Hepatocyte (in vitro differentiated cells): ENCODE data around the gene MFRP. TPM values are rescaled to one million over a fixed set of nuclear protein-coding genes. Genes with fewer than 3 reads are reported as not detected.

ENCODE experiments used
- DNase-seq: peaks from one replicate; pipeline ENCODE4 v3.0.0-alpha.2; 2016; ENCODE audit warnings: low spot score
- H2AFZ ChIP-seq: fragments of 200-600 bp; sonication (generic); 2 replicates; pipeline ENCODE4 v1.6.0; 2016; ENCODE audit warnings: antibody characterized with exemption, mild to moderate bottlenecking
- H3K27ac ChIP-seq: fragments of 200-600 bp; sonication (generic); 2 replicates; pipeline ENCODE4 v1.5.1; 2016; ENCODE audit warnings: mild to moderate bottlenecking
- H3K27me3 ChIP-seq: fragments of 200-600 bp; sonication (generic); 2 replicates; pipeline ENCODE4 v1.6.1; 2016
- H3K36me3 ChIP-seq: fragments of 200-600 bp; sonication (generic); replicated peaks from 2 replicates; pipeline ENCODE4 v1.5.1; 2016; ENCODE audit warnings: low read depth; ENCODE audit not compliant: insufficient read depth
- H3K4me1 ChIP-seq: fragments of 200-600 bp; sonication (generic); 2 replicates; pipeline ENCODE4 v1.5.1; 2016; ENCODE audit warnings: mild to moderate bottlenecking, moderate library complexity; ENCODE audit not compliant: insufficient read depth
- H3K4me2 ChIP-seq: fragments of 200-600 bp; sonication (generic); 2 replicates; pipeline ENCODE4 v1.6.0; 2016
- H3K4me3 ChIP-seq: fragments of 200-600 bp; sonication (generic); 2 replicates; pipeline ENCODE4 v1.5.1; 2016; ENCODE audit warnings: mild to moderate bottlenecking
- H3K79me2 ChIP-seq: fragments of 200-600 bp; sonication (generic); 2 replicates; pipeline ENCODE4 v1.6.0; 2017; ENCODE audit warnings: mild to moderate bottlenecking
- H3K9me2 ChIP-seq: fragments of 200-600 bp; sonication (generic); replicated peaks from 2 replicates; pipeline ENCODE4 v1.6.0; 2017; ENCODE audit warnings: mild to moderate bottlenecking; ENCODE audit not compliant: insufficient read depth
- H3K9me3 ChIP-seq: fragments of 200-600 bp; sonication (generic); 2 replicates; pipeline ENCODE4 v1.5.1; 2016; ENCODE audit warnings: low read depth, mild to moderate bottlenecking
- H4K20me1 ChIP-seq: fragments of 200-600 bp; sonication (generic); 2 replicates; pipeline ENCODE4 v1.6.0; 2016; ENCODE audit warnings: mild to moderate bottlenecking; ENCODE audit not compliant: insufficient read depth, poor library complexity, severe bottlenecking
- EZH2 ChIP-seq: fragments of 200-600 bp; sonication (generic); IDR thresholded peaks from 2 replicates; pipeline ENCODE4 v1.6.1; 2016; ENCODE audit warnings: antibody characterized with exemption, mild to moderate bottlenecking, borderline replicate concordance
- EZH2phosphoT487 ChIP-seq: fragments of 200-600 bp; sonication (generic); IDR thresholded peaks from one replicate; pipeline ENCODE4 v1.6.1; 2018; ENCODE audit warnings: antibody characterized with exemption, mild to moderate bottlenecking, low read depth, moderate library complexity; ENCODE audit not compliant: unreplicated experiment, severe bottlenecking
- WGBS: methylation state at CpG from one replicate; pipeline ENCODE4 v1.1.6; 2016; ENCODE audit warnings: low lambda C conversion rate; ENCODE audit errors: missing lambda C conversion rate; 5-methylcytosine and 5-hydroxymethylcytosine counted together
- polyA plus RNA-seq: library from polyadenylated mRNA; unstranded; fragments of >200 nt; fragmentation: Nextera tagmentation; extraction: Ambion mirVana; gene quantifications from 2 replicates; pipeline ENCODE4 v1.2.1, GENCODE V29; 2016
- total RNA-seq: library from RNA; depleted of rRNA; stranded (reverse); fragments of >200 nt; gene quantifications from 2 replicates; pipeline ENCODE4 v1.2.3, GENCODE V29; 2014
- TF ChIP-seq, protein P1 (sequence below): fragments of 200-600 bp; sonication (generic); IDR thresholded peaks from 2 replicates; pipeline ENCODE4 v1.5.1; 2016; ENCODE audit warnings: antibody characterized with exemption, mild to moderate bottlenecking; ENCODE audit not compliant: poor library complexity

The MFRP gene
- total and polyA plus RNA-seq, 2 experiments from 2014 or later, result not detected

DNA sequence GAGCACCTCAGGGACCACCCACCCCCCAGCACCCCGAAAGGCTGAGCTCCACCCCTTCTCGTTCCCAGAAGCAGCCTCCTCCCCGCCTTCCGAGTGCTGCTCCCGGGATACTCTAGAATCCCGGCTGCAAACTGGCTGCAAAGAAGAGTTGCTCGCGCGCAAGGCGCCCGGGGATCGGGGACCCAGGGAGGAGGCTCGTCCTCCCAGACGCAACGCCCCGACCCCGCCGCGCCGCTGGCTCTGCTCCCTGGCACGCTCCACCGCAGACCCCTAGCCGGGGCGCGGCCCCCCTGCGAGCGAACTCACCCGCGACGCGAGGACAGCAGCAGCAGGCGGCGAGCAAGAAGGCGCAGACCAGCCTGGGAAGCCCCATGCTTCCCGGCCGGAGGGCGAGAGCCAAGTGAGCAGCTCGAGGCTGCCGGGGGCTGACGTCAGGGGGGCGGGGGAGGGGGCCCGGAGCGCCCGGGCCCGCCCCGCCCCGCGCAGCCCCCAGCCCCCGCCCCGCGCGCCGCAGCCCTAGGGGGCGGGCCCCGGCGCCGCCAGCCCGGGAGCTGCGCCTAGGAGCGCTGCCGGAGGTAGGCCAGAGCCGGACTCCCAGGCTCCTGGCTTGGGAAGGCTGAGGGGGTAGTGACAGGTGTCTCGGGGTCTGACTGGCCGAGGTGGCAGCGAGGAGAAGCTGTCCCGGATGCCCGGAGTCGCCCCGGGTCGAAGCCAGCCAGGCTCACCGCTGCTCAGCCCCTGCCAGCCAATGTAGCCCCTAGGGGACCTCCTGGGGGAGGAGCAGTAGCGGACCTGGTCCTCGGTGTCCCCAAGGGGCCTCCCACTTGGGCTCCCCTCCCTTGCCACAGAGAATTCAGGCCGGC lies 29.5 kb downstream of the MFRP start, which contains the start of gene MCAM:
Gene MCAM (minus strand): TSS at position 402 of the 863 bp plus-strand sequence. CDS start 29 bp downstream, at position 373.
- Histone ChIP-seq H3K9me2 (no peaks in the 10 kb centered on the region), H3K36me3 (no peaks in the 10 kb centered on the region), H4K20me1 (no peaks in the 10 kb centered on the region), H3K4me2 (peak within 1 kb of the TSS; percentile 96), H3K27me3 (peaks cover 42% of the 10 kb centered on the region), H3K27ac (peak within 1 kb of the TSS; percentile 34), H3K79me2 (no peaks in the 10 kb centered on the region), H3K4me1 (peaks cover 31% of the 10 kb centered on the region), H2AFZ (peak within 1 kb of the TSS; percentile 52), H3K4me3 (peak within 1 kb of the TSS; percentile 67), H3K9me3 (no peaks in the 10 kb centered on the region)
- TF ChIP-seq EZH2phosphoT487 (no peak), EZH2 (no peak)
- TF ChIP-seq, protein P1, sequence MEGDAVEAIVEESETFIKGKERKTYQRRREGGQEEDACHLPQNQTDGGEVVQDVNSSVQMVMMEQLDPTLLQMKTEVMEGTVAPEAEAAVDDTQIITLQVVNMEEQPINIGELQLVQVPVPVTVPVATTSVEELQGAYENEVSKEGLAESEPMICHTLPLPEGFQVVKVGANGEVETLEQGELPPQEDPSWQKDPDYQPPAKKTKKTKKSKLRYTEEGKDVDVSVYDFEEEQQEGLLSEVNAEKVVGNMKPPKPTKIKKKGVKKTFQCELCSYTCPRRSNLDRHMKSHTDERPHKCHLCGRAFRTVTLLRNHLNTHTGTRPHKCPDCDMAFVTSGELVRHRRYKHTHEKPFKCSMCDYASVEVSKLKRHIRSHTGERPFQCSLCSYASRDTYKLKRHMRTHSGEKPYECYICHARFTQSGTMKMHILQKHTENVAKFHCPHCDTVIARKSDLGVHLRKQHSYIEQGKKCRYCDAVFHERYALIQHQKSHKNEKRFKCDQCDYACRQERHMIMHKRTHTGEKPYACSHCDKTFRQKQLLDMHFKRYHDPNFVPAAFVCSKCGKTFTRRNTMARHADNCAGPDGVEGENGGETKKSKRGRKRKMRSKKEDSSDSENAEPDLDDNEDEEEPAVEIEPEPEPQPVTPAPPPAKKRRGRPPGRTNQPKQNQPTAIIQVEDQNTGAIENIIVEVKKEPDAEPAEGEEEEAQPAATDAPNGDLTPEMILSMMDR, result no peak
- peak; percentile 65 for DNase-seq
- WGBS, result 4% methylated on average over 33 of the region's 74 CpGs

DNA sequence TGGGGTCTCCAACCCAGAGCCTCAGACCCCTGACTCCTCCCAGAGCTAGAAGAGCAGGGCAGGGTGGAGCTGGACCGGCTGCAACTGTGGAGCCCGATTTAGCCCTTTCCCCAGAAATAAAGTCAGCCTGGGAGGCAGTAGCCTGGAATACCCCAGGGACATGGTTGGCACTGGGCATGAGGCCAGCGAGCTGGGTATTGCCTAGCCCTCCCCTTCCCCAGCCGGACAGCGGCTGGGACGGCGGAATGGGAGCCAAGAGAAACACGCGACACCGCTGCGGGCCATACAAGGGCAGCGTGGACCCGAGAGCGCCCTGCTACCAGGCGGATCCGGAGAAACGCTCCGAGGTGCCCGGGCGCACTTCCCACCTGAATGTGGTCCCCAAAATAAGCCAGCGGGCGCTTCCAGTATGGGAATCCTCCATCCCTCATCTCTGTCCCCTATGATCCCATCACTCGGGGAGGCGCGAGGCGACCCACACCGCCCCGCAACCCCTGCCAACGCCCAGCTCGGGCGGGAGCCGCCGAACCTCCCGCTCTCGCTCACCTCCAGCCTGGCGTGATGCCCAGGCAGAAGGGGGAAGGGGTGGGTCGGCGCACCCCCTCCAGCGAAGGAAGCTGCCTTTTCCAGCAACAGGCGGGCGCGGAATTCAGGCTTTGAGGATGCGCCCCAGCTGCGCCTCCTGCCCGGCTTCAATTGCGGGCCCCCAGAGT lies 30.3 kb downstream of the MFRP start:
- Histone ChIP-seq H3K4me1 (peaks cover 23% of the 10 kb centered on the region), H2AFZ (peak overlapping the region; percentile 52)
- TF ChIP-seq EZH2phosphoT487 (no peak), EZH2 (peak; percentile 39)
- TF ChIP-seq, protein P1, result no peak

DNA sequence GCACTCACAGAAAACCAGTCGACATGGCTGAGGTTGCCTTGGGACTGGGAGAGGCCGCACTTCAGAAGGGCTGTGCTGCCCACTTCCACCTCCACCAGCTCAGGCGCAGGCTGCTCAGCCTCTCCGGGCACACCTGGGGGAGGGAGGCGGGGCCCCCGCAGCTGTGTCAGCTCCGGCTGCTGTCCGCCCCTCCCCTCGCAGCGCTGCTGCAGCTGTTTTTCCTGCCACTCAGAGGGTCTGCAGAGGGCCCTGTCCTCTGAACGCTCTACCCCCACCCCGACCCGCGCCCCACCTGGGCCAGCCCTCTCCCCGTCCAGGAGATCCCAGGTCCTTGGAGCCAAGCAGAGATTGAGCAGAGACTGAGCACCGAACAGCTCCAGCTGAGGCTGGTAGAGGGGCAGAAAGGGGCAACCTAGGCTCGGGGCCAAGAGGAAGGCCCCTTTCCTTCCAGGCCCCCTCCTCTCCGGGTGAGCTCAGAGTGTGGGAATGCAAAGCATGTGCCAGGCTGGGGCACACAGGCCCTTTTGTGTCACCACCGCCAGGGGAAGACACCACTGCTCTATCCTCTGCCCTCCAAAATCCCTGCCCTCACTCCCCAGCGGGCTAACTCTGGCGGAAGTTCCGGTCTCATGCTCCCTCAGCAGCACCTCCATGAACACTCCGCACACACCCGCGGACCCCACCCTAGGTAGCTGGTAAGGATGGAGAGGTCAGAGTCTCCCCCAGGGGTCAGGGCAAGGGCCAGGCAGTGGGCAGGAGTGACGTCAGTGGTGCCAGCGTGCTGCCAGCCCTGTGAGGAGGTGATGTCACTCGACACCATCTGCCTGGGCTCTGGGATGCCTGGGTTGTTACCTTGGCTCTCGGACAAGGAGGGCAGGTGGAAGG lies 31.1 kb downstream of the MFRP start:
- Histone ChIP-seq H3K27me3 (peaks cover 42% of the 10 kb centered on the region), H3K36me3 (no peaks in the 10 kb centered on the region), H3K9me2 (no peaks in the 10 kb centered on the region), H3K4me2 (peak overlapping the region; percentile 96), H3K4me1 (peaks cover 21% of the 10 kb centered on the region), H3K4me3 (peak overlapping the region; percentile 7), H2AFZ (no peak overlapping the region), H3K79me2 (no peaks in the 10 kb centered on the region), H3K27ac (no peak overlapping the region), H4K20me1 (no peaks in the 10 kb centered on the region), H3K9me3 (no peaks in the 10 kb centered on the region)
- WGBS, result 16% methylated on average over 20 of the region's 29 CpGs
- TF ChIP-seq, protein P1, result peak; percentile 3
- TF ChIP-seq EZH2, result no peak
- no peak for TF ChIP-seq EZH2phosphoT487
- no peak for DNase-seq

More for the DNA sequence above, 30.3 kb downstream of the MFRP start:
- H3K4me2 ChIP-seq, result peak overlapping the region; percentile 96
- DNase-seq, result no peak
- WGBS, result 2% methylated on average over 44 of the region's 46 CpGs
- no peaks in the 10 kb centered on the region for H4K20me1 ChIP-seq
- H3K27me3 ChIP-seq, result peaks cover 42% of the 10 kb centered on the region
- no peaks in the 10 kb centered on the region for H3K9me2 ChIP-seq
- H3K27ac ChIP-seq, result peak overlapping the region; percentile 34
- H3K36me3 ChIP-seq, result no peaks in the 10 kb centered on the region
- H3K79me2 ChIP-seq, result no peaks in the 10 kb centered on the region
- H3K4me3 ChIP-seq, result peak overlapping the region; percentile 67
- no peaks in the 10 kb centered on the region for H3K9me3 ChIP-seq
